Fibroblast of villous mesenchyme (primary cell): ENCODE measurements around the gene AP2A2. TPM values are rescaled to one million over a fixed set of nuclear protein-coding genes. Genes with fewer than 3 reads are reported as not detected.

ENCODE experiments used
- DNase-seq: peaks from one replicate; pipeline ENCODE4 v3.0.0-alpha.2; 2010; ENCODE audit warnings: low read depth
- H3K4me3 ChIP-seq: 2 replicates; pipeline ENCODE4 v1.5.1; 2011; ENCODE audit warnings: low read depth, mild to moderate bottlenecking, low read length
- total RNA-seq: library from RNA; depleted of rRNA; stranded (reverse); fragments of >200 nt; gene quantifications from 2 replicates; pipeline ENCODE4 v1.2.3, GENCODE V29; 2012
- TF ChIP-seq, protein P1 (sequence below): IDR thresholded peaks from 2 replicates; pipeline ENCODE4 v1.5.1; 2012; ENCODE audit warnings: low read depth, mild to moderate bottlenecking, low read length; ENCODE audit not compliant: insufficient read depth

The AP2A2 gene
- total RNA-seq, 1 donor, result 53.5 TPM

DNA sequence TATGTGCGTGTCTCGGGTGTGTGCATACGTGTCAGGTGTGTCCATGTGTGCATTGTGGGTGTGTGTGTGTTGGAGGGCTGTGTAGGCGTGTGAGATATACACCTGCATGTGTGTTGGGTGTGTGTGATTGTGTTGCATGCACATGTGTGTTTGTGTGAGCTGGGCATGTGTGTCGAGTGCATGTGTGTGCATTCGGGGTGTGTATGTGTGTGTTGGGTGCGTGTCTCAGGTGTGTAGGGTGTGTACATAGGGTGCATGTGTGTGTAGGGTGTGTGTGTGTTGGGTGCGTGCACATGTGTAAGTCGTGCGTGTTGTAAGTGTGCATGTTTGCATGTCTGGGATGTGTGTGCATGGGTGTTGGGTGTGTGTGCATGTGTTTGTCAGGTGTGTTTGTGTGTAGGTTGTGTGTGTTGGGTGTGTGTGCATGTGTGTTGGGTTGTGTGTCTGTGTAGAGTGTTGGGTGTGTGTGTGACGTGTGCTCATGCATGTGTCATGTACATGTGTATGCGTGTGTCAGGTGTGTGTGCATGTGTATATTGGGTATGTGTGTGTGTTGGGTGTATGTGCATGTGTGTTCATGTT is 106.7 kb downstream of the AP2A2 start:
- H3K4me3 ChIP-seq, result no peak overlapping the region
- no peak for DNase-seq
- TF ChIP-seq, protein P1, sequence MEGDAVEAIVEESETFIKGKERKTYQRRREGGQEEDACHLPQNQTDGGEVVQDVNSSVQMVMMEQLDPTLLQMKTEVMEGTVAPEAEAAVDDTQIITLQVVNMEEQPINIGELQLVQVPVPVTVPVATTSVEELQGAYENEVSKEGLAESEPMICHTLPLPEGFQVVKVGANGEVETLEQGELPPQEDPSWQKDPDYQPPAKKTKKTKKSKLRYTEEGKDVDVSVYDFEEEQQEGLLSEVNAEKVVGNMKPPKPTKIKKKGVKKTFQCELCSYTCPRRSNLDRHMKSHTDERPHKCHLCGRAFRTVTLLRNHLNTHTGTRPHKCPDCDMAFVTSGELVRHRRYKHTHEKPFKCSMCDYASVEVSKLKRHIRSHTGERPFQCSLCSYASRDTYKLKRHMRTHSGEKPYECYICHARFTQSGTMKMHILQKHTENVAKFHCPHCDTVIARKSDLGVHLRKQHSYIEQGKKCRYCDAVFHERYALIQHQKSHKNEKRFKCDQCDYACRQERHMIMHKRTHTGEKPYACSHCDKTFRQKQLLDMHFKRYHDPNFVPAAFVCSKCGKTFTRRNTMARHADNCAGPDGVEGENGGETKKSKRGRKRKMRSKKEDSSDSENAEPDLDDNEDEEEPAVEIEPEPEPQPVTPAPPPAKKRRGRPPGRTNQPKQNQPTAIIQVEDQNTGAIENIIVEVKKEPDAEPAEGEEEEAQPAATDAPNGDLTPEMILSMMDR, result no peak

DNA sequence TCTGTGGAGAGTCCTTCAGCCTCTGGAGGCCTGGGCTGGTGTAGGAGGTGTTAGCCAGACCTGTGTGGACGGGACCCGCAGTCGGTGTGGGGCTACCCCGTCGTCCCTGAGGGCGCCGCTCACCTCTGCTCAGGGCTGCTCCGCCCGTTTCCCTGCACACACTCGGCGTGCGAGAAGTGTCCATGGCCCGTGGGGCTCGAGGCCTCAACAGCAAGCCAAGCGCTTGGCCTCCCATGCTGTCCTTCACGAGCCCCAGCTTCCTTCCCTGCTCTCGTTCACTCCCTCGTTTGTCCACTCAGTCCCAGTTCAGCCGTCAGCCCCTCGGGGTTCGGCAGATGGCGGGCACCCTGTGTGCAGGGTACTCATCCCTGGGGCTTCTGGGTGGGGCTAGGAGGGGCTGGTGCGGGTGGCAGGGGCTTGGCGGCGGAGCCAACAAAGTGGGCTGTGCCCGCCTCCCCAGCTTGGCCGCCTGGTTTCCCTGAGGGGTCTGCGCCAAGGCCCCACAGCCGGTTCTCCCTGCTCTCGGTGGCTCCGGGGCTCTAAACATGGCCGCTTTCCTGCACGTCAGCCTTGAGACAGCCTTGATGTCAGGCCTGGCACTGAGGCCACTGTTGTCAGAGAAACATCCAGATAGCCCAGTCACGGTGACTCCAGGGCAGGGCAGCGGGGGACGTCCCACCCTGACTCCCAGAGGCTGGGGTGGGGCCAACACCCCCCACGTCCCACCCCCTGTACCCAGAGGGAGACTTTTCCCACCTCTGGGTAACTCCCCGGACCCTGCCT is 107.5 kb downstream of the AP2A2 start:
- TF ChIP-seq, protein P1, result no peak

DNA sequence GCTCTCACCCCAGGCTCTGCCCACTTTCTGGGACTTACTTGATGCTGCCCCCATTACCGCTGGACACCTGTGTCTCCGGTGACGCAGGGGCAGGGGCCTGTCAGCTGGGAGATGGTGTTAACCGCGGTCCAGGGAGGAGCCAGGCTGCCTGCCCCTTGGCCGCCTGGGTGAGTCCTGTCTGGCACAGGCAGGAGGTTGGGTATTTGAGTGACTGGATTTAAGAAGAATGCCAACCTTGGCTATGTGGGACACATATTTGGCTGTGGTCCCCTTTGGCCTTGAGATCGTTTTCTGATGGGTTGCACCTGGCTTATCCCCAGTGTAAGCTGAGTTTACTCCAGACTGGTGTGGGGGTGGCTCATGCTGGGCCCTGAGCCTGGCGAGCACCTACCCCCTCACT is 108.3 kb downstream of the AP2A2 start:
- no peak for DNase-seq
- no peak overlapping the region for H3K4me3 ChIP-seq
- TF ChIP-seq, protein P1, result no peak

More for the DNA sequence above, 107.5 kb downstream of the AP2A2 start:
- no peak for DNase-seq
- no peak overlapping the region for H3K4me3 ChIP-seq

DNA sequence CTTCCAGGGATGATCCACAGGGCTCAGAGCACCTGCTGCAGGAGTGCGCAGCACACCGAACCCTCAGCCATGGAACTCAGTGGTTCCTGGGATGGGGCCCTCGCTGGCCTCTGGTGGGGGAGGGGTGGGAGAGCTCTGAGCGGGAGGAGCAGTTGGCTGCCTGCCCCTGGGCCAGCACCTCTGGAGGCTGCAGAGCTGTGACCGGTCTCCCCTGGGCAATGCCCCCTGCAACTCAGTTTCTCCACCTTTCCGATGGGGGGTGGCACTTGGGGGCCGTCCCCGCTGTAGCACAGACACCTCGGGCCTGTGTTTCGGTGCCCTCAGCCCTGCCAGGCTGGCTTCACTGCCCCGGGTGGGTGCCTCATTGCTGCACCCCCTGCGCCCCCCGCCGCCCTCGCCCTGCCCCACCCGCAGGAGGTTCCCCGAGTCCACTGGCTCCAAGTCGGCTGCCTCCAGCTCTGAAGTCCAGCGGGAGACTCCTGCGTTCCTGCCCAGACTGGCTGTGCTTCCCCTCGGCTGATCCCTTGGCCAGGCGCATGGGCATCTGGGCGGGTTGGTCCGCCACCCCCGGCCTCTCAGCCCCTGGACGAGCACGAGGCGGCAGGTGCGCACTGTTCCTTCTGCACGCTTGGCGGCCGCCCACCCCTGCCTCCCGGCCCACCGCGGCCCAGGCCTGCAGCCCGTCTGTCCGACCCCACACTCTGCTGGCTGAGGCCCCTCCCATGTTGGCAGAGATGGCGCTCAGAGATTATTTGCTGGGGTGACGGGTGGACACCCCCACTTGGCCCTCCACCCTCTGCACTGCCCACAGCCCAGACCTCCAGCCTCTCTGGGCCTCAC is 109.0 kb downstream of the AP2A2 start:
- no peak overlapping the region for H3K4me3 ChIP-seq
- TF ChIP-seq, protein P1, result no peak
- DNase-seq, result no peak

DNA sequence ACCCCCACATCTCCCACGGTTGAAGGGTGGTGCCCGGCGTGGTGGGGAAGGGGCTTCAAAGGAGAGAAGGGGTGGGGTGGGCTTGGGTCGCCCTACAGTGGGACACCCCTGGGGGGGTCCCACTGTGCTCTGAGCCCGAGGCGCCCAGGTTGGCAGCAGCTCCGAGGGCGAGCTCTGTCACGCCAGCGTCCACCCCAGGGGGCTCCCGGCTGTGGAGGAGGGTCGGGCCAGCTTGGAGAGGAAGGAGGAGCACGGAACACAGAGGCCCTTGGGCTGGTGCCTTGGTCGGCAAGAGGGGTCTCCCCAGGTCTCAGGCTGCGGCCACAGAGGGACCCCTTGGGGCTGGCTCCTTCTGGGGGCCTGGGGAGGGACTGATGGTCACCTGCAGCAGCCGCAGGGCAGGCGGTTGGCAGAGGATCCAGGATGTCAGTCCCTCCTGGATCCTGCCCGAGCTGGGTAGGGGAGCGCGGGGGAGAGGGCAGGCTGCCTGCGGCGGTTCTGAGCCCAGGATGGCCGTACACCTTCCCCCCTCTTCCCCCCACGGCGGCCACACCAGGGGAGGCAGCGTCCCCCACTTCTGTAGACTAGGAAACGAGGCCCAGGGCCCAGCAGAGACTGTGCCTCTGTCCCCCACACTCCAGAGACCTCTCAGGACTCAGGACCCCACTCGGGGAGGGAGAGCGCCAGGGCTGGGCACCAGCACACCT is 110.1 kb downstream of the AP2A2 start:
- H3K4me3 ChIP-seq, result no peak overlapping the region
- TF ChIP-seq, protein P1, result no peak
- DNase-seq, result no peak

DNA sequence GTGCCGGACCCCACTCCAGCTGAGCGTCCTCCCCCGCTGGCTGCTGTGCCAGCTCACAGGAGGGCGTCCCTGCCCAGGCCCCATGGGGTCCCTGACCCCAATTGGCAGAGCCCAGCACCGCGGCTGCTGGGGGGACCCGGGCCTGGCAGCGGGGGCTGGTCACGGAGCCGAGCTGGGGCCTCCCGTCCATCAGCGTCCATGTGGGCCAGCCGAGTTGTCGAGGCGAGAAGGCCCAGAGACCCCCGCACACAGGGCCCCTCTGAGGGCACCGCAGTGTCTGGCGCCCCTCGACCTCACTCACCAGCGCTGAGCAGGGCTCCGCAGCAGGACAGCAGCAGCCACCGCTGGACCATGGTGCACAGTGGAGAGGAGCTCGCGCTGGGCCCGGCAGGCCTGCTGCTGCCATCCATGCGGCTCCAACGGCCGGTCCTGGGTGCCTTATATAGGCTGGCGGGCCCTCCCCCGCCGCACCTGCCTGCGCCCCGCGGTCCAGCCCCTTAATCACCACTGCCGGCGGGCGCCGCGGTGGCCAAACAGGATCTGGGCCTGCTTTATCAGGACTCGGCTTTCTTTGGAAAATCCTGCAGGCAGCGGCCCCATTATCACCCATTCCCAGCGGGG is 110.7 kb downstream of the AP2A2 start, which contains the start of gene MUC6:
Gene MUC6 (minus strand): TSS at position 416 of the 621 bp plus-strand sequence. CDS start 63 bp downstream, at position 353.
- no peak for DNase-seq
- TF ChIP-seq, protein P1, result no peak
- no peak within 1 kb of the TSS for H3K4me3 ChIP-seq
